IPS-18a (cell line): ENCODE data around the gene GNG2.
"Not testable (repeated sequence)": the region's sequence is repeated elsewhere in the genome, so short reads cannot be mapped to it uniquely, and the experiment has no call there.

Experiments used
- H3K27ac ChIP-seq: one replicate; pipeline ENCODE4 v1.5.1; 2013; ENCODE audit warnings: low read length
- H3K27me3 ChIP-seq: one replicate; pipeline ENCODE4 v1.6.1; 2013; ENCODE audit warnings: mild to moderate bottlenecking, low read length; ENCODE audit not compliant: control insufficient read depth, insufficient read depth
- H3K36me3 ChIP-seq: one replicate; pipeline ENCODE4 v1.6.1; 2013; ENCODE audit warnings: low read depth, low read length; ENCODE audit not compliant: control insufficient read depth
- H3K4me1 ChIP-seq: one replicate; pipeline ENCODE4 v1.6.1; 2013; ENCODE audit warnings: low read depth, low read length; ENCODE audit not compliant: control insufficient read depth
- H3K4me3 ChIP-seq: one replicate; pipeline ENCODE4 v1.5.1; 2013; ENCODE audit warnings: low read length
- H3K9ac ChIP-seq: one replicate; pipeline ENCODE4 v1.6.1; 2013; ENCODE audit warnings: mild to moderate bottlenecking, low read length, moderate library complexity
- H3K9me3 ChIP-seq: one replicate; pipeline ENCODE4 v1.6.1; 2013; ENCODE audit warnings: low read depth, low read length; ENCODE audit not compliant: control insufficient read depth

GNG2 gene

DNA sequence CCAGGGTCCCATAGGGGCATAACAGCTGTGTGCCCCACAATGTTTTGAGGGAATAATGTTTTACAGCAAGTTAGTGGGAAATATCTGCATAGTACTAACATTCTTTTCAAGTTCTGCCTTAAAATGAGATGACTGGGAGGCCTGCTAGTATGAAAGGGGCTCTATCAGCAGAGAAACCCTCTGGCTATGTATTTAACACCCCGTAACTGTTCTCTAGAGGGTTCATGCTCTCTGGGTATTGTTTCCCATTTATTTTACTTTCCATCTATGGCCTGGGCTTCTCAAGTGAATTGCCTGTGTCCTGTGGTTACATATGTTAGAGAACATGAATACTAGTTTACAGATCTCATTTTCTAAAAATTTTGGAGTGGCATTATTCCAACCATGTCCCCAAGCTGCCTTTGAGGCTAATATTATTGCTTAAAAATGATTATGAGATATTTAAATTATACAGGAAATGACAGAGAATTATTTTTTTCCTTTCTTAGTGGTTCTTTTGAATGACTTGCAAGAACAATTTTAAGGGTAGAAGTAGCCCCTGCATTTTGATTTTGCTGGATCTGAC, 37.5 kb downstream of the GNG2 start:
- Histone ChIP-seq H3K9ac (no peak overlapping the region), H3K27ac (no peak overlapping the region), H3K9me3 (no peaks in the 10 kb centered on the region), H3K27me3 (no peaks in the 10 kb centered on the region), H3K4me3 (no peak overlapping the region), H3K4me1 (no peaks in the 10 kb centered on the region), H3K36me3 (no peaks in the 10 kb centered on the region)

DNA sequence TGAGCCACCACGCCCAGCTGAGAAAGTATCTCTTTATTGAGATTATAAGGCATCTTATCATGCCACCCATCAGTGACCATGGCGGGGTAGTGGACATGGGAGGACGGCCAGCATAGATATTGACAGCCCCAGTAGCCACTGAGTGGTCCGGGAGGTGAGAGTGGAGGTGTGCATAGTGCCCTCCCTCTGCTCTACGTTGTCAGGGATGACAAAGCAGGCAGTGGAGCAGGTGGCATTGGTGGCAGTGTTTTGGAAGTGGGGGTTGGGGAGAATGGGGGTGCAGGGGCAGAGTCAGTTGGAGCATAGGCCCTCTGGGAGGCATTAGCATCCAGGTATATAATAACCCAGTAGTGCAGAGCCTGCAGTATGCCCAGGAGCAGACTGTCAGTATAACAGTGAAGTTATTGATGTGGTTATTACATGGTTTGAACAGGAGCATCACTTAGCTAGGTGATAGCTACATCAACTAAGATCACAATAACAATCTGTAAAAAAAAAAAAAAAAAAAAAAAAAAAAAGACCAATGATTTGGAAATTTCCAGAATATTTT, 41.1 kb downstream of the GNG2 start:
- no peak overlapping the region for H3K4me3 ChIP-seq
- H3K9me3 ChIP-seq = no peaks in the 10 kb centered on the region
- no peak overlapping the region for H3K27ac ChIP-seq
- H3K9ac ChIP-seq = no peak overlapping the region
- no peaks in the 10 kb centered on the region for H3K27me3 ChIP-seq
- no peaks in the 10 kb centered on the region for H3K36me3 ChIP-seq
- H3K4me1 ChIP-seq = no peaks in the 10 kb centered on the region

DNA sequence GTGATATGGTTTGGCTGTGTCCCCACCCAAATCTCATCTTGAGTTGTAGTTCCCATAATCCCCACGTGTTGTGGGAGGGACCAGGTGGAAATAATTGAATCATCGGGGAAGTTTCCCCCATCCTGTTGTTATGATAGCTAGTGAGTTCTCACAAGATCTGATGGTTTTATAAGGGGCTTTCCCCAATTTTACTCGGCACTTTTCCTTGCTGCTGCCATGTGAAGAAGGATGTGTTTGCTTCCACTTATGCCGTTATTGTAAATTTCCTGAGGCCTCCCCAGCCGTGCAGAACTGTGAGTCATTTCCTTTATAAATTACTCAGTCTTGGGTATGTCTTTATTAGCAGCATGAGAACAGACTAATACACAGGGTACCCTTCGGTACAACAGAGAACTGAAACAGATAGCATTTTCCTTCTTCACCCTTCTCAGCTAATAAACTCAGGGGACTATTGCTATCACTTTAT, 45.3 kb downstream of the GNG2 start:
- H3K9me3 ChIP-seq, H3K36me3 ChIP-seq, H3K4me1 ChIP-seq, H3K4me3 ChIP-seq, H3K27ac ChIP-seq, H3K9ac ChIP-seq, H3K27me3 ChIP-seq: not testable (repeated sequence)

DNA sequence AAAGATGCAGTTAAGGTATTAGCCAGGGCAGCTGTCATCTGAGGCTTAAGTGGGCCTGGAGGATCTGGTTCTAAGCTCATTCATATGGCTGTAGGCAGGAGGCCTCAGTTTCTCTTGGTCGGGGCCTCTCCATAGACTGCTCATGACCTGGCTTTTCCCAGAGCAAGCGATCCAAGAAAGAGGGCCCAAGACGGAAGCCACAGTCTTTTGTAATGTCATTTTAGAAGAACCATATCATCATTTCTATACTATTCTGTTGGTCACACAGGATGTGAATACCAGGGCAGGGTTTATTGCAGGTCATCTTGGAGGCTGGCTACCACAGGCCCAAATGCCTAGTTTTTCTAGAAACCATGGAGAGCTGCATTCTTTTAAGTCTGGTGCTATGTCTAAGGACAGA, 47.7 kb downstream of the GNG2 start:
- Histone ChIP-seq H3K27ac (no peak overlapping the region), H3K4me3 (no peak overlapping the region), H3K9ac (no peak overlapping the region), H3K27me3 (no peaks in the 10 kb centered on the region), H3K4me1 (no peaks in the 10 kb centered on the region), H3K36me3 (no peaks in the 10 kb centered on the region), H3K9me3 (no peaks in the 10 kb centered on the region)

DNA sequence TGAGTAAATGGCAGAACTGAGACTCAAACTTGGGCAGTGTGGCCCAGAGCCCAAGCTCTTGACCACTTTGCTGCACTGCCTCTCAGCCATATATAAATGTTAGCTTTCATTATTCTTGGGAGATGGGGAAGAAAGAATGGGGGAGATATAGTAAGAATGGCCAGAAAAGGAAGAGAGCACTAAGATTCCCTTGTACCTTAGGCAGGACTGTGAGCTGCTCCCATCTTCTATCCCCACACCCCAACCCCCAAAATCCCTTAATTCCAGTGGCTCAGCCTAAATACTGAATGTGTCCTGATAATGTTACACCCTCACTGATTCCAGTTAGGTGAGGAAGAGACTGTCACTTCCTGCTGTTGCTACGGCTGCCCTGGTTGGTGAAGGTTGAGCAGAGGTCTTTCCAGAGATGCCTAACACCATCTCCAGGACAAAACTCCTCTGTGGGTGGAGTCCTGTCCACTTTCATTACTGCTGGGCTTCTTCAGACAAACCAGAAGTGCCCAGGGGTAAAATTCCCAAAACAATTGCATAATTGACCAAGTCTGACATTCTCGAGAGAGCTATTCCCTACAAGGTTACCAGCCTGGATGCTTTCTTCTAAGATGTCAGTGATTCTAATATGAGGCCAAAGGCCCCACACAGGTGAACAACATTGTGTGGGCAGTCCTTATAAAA, 51.8 kb downstream of the GNG2 start:
- Histone ChIP-seq H3K9ac (no peak overlapping the region), H3K4me1 (no peaks in the 10 kb centered on the region), H3K4me3 (no peak overlapping the region), H3K36me3 (no peaks in the 10 kb centered on the region), H3K9me3 (no peaks in the 10 kb centered on the region), H3K27me3 (no peaks in the 10 kb centered on the region), H3K27ac (no peak overlapping the region)

DNA sequence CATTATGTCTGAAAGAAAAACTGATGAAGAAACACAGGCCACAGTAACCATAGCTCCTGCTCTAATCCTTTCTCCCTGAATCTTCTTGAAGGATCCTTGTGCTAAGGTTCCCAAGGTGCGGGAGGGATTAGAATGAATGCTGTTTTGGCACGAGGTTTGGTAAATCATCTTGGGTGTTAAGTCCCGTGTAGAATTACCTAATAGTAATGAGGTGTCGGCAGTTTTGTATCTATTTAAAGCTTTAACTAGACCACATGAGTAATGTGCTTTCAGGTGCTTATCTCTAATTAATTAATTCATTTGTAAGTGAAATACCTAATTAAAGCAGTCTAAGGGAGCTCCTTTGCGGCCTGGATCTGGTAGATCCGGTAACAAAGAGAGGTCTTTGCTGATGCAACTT, 53.9 kb downstream of the GNG2 start:
- Histone ChIP-seq H3K9me3 (no peaks in the 10 kb centered on the region), H3K4me1 (no peaks in the 10 kb centered on the region), H3K36me3 (no peaks in the 10 kb centered on the region), H3K27me3 (no peaks in the 10 kb centered on the region), H3K27ac (no peak overlapping the region), H3K9ac (no peak overlapping the region), H3K4me3 (no peak overlapping the region)

DNA sequence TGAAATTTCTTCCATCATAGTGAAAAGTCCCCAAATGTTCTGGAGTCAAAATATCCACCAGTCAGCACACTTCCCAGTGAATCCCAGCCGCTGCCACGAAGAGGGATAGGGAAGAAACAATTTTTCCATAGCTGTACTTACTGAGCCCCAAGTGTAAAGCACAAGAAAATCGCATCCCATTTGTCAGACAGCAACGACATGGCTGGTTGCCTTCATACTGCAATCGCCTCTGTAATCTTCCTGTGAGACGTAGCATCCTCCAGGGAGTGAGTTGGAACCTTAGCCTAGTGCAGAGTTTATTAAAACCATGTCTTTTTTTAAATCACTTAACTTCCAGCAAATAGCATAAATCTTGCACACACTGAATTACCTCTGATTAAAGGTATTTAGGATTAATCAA, 56.8 kb downstream of the GNG2 start:
- no peaks in the 10 kb centered on the region for H3K9me3 ChIP-seq
- H3K4me1 ChIP-seq = peaks cover 2% of the 10 kb centered on the region
- H3K36me3 ChIP-seq = no peaks in the 10 kb centered on the region
- no peak overlapping the region for H3K4me3 ChIP-seq
- H3K9ac ChIP-seq = no peak overlapping the region
- no peak overlapping the region for H3K27ac ChIP-seq
- no peaks in the 10 kb centered on the region for H3K27me3 ChIP-seq

DNA sequence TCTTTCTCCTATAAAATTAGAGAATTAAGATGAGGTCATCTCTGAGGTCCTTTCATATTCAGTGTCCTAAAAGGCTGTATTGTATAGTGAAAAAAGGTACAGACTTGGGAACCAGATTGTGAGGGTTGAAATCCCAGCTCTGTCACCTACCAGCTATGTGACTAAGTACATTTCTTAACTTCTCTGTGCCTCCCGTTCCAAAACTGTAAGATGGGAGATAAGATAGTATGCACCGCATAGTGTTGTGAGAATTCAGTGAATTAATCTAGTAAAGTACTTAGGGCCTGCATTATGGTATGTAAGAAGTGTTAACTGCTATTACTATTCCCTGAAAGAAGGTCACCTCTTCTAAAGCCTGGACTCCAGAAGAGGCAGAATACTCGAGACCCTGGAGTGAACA, 60.6 kb downstream of the GNG2 start:
- Histone ChIP-seq H3K9me3 (no peaks in the 10 kb centered on the region), H3K4me1 (peaks cover 8% of the 10 kb centered on the region), H3K27me3 (no peaks in the 10 kb centered on the region), H3K9ac (no peak overlapping the region), H3K4me3 (no peak overlapping the region), H3K27ac (no peak overlapping the region), H3K36me3 (no peaks in the 10 kb centered on the region)

DNA sequence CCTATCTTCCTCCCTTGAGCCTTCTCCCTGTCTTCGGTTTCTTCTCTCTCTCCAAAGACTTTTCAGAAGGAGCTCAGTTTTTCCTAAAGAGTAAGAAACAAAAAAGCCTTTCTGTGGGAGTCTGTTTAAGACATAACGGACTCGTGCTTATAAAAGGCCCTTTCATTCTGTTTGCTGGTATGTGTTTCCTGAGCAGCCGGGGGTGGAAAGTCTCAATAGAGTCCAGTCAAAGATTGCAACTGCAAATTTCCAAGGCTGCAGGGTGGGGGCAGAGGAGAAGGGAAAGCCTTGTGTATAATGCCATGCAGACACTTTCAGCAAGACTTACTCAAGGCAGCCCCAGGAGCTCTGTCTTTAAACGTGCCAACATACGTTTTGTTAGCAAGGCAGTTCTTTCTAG, 62.2 kb downstream of the GNG2 start:
- Histone ChIP-seq H3K9ac (no peak overlapping the region), H3K36me3 (no peaks in the 10 kb centered on the region), H3K9me3 (no peaks in the 10 kb centered on the region), H3K4me3 (no peak overlapping the region), H3K4me1 (peaks cover 8% of the 10 kb centered on the region), H3K27ac (no peak overlapping the region), H3K27me3 (no peaks in the 10 kb centered on the region)

DNA sequence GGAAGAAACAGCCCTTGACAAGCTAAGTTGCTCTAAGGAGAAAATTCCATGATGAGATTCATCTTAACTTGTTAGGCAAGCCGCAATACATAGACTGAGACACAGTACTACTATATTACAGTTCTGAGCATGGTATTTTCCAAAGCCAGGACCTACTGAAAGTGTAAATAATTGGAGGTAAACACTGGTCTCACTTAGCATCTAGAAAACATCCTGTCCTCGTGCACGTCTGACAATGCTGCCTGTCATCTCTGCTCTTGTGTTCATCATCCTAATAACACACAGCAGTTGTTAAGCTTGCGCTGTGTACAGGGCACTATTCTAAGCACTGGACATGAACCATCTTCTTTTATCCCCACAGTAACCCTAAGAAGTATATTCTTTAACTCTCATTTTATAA, 64.2 kb downstream of the GNG2 start:
- H3K27me3 ChIP-seq = no peaks in the 10 kb centered on the region
- H3K4me3 ChIP-seq = no peak overlapping the region
- H3K4me1 ChIP-seq = peaks cover 8% of the 10 kb centered on the region
- no peaks in the 10 kb centered on the region for H3K9me3 ChIP-seq
- H3K36me3 ChIP-seq = no peaks in the 10 kb centered on the region
- no peak overlapping the region for H3K27ac ChIP-seq
- no peak overlapping the region for H3K9ac ChIP-seq

DNA sequence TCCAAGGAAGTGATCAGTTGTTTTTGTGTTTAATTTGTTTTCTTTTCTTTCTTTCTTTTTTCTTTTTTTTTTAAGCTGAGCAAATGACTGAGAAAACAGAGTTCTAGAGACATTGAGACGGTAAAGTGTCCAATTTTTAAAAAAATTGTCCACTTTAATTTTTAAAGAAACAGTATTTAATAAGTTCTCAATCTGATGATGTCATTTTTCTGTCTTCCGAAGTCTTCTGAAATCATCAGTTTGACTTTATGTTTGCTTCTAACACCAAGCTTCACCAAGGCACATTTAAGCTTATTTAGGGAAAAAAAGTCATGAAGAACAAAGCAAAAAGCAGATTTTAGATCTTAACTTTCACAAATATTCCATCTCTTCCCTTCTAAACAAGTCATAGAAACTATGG, 65.6 kb downstream of the GNG2 start:
- H3K4me1 ChIP-seq = peaks cover 8% of the 10 kb centered on the region
- no peak overlapping the region for H3K27ac ChIP-seq
- no peak overlapping the region for H3K4me3 ChIP-seq
- H3K36me3 ChIP-seq = no peaks in the 10 kb centered on the region
- no peaks in the 10 kb centered on the region for H3K27me3 ChIP-seq
- no peak overlapping the region for H3K9ac ChIP-seq
- H3K9me3 ChIP-seq = no peaks in the 10 kb centered on the region

DNA sequence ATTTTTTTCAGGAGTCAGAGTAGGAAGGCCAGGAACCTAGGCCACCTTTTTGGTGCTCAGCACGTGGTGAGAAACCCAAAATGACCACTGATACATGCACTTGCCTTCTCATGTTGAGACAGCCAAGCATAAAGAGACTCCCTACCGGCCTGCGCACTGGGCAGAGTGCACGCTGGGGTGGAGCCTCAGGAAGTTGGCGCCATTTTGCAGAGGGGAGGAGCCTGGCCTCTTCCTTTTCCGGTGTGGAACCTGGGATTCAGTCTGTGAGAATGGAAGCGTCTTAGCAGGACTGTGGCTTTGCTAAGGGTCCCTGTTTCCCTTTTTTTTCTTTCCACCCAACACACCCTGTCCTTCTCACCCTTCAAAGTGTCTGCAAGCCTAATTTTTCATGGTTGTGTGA, 66.0 kb downstream of the GNG2 start:
- no peak overlapping the region for H3K27ac ChIP-seq
- no peak overlapping the region for H3K4me3 ChIP-seq
- H3K9me3 ChIP-seq = no peaks in the 10 kb centered on the region
- peaks cover 8% of the 10 kb centered on the region for H3K4me1 ChIP-seq
- H3K9ac ChIP-seq = no peak overlapping the region
- no peaks in the 10 kb centered on the region for H3K27me3 ChIP-seq
- no peaks in the 10 kb centered on the region for H3K36me3 ChIP-seq
